ENCODE measurements around the gene ZNF281.

- no peak for TF ChIP-seq CTCF (IDR thresholded peaks at IDR 0.05; ENCODE audit: low read length)
- no peak for TF ChIP-seq EZH2 (optimal IDR thresholded peaks at IDR 0.05; ENCODE audit: low read depth, low read length)
- no peak for TF ChIP-seq EZH2phosphoT487 (IDR thresholded peaks at IDR 0.05; ENCODE audit: low read length)
These were observed 10.0 kb downstream of the ZNF281 start for GRCh38 chr1:200399860-200400259.

All from MM.1S (cell line).